GM19455 (cell line): Measurements from ENCODE around the gene ANKRD34A.

Experiments
- ATAC-seq: cut with Tn5 transposase; IDR thresholded peaks from one replicate; pipeline ENCODE4 v1.9.1; 2021; ENCODE audit not compliant: unreplicated experiment

The ANKRD34A gene

DNA sequence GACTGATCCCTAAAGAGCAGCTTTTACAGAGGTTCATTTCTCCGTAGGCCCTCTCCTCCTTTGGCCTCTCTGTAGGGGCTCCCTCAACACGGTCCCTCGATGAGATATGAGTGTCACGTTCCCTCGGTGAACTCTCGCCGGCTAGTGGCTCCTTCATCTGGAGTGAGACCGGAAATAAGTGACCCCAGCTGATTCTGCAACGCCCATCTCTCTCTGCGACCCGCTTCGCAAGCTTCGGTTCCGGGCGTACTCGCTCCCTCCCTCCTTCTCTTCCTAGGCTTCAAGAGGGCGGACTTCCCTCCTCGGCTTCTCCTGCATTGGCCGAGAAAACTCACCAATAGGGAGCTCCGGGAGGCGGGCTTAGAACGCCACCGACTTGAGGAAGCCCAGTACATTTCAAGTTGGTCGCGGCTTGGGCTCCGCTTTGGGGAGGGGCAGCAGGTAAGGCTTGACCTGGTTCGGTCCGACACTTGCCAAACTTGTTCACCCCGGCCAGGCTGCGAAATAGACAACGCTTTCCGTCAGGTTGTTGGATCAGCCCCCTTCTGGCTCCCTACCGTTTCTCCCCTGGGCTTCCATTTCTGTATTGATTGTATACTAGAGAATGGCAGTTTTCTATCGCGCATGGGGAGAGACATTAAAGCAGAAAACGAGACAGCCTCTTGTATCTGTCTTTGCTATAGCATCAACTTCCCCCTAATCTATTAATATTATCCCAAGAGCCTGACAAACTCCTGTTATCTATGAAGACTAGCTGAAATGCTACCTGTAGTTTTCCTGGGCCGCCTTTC, at the start of gene ANKRD34A, which contains the start of gene POLR3GL:
Gene ANKRD34A, minus strand, starts transcription at position 248 of the 791 bp plus-strand sequence. CDS start 2,816 bp downstream, outside the sequence.
Gene POLR3GL, plus strand, starts transcription at position 363 of the 791 bp plus-strand sequence. CDS start 10,176 bp downstream, outside the sequence.
- ATAC-seq, result peak; percentile 92

DNA sequence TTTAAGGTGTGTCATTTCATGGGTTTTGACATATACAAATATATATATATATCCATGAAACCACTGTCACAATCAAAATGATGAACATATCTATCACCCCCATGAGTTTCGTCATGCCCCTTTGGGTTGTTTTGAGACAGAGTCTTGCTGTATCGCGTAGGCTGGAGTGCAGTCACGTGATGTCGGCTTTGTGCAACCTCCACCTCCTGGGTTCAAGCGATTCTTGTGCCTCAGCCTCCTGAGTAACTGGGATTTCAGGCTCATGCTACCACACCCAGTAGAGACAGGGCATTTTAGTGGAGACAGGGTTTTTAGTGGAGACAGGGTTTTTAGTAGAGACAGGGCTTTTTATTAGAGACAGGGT, 49.2 kb upstream of the ANKRD34A start:
- no peak for ATAC-seq

DNA sequence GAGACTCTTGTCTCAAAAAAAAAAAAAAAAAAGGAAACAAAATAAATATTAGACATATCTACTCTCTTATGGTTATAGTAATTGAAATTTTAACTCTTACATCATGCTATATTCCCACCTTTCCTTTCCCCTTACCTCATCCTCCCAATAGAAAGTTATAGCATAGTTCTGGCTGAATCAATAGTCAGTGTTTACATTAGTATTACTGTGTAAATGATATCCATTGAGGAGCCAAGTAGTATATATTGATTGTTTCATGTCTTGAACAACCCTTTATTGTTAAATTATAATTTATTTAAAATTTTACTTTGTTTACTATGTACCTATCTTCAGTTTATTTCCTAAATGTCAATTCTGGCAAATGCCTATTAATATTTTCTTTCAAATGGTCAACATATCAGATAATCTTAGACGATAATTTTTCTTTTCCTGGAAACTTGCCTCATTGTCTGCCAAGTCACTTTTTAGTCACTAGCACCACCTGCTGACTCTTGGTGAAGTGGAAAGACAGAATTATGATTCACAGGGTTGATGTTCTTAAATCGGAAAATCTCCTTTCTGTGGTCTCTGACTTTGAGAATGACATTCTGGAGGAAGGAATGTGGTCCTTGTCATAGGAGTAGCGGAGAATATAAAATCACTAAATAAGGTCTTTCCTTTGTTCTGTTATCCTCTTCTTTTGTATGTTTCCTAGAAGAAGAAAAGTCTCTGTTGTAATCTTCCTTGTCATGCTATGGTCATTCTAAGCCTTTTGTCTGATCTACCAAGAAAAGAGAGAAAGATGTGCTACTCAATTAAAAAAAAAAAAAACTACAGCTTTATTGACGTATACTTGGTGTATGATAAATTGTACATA, 48.6 kb upstream of the ANKRD34A start:
- ATAC-seq, result no peak

DNA sequence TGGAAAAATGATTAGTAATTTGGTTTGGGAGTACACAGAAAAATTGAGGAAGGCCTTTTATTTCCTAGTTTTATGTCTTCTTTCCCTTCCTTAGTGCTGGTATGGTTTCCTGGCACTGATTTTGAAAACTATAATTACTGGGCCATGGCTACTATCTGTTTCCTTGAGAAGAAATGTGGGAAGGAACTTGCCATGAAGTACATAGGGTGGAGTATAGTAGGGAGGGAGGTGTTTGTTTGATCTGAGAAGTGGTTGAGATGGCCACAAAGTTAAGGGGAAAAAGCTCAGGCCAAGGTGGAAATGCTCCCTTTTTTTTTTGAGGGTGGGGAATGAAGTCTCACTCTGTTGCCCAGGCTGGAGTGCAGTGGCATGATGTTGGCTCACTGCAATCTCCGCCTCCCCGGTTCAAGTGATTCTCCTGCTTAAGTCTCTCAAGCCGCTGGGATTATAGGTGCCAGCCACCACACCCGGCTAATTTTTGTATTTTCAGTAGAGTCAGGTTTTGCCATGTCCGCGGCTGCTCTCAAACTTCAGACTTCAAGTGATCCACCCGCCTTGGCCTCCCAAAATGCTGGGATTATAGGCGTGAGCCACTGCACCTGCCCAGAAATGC, 45.9 kb upstream of the ANKRD34A start:
- no peak for ATAC-seq

DNA sequence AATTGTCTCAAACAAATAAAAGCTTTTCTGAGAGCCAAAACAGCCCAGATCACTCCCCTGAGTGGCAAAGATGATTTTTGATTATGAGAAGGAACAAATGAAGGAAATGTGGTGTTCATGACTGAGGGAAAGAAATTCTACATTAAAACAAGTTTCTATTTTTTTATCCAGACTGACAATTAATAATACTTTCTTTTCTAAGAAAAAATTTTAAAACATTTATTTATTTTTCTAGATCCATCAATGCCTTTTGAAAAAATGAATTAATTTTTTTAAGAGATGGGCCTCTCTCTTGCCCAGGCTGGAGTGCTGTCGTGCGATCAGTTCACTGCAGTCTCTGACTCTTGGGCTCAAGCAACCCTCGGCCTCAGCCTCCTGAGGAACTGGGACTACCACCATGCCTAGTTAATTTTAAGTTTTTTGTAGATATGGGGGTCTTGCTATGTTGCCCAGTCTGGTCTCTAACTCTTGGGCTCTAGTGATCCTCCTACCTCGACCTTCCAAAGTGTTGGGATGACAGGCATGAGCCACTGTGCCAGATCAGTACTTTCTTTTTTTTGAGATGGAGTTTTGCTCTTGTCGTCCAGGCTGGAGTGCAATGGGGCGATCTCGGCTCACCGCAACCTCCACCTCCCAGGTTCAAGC, 43.2 kb upstream of the ANKRD34A start:
- no peak for ATAC-seq

DNA sequence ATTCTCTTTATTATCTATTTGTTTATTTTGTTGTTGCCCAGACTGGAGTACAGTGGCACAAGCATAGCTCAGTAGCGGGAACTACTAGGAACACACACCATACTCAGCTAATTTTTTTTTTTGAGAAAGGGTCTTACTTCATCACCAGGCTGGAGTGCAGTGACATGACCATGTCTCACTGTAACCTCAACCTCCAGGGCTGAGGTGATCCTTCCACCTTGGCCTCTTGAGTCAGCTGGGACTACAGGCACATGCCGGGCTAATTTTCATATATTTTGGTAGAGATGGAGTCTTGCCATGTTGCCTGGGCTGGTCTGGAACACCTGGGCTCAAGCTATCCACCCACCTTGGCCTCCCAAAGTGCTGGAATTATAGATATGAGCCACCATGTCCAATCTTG, 37.3 kb upstream of the ANKRD34A start:
- no peak for ATAC-seq

DNA sequence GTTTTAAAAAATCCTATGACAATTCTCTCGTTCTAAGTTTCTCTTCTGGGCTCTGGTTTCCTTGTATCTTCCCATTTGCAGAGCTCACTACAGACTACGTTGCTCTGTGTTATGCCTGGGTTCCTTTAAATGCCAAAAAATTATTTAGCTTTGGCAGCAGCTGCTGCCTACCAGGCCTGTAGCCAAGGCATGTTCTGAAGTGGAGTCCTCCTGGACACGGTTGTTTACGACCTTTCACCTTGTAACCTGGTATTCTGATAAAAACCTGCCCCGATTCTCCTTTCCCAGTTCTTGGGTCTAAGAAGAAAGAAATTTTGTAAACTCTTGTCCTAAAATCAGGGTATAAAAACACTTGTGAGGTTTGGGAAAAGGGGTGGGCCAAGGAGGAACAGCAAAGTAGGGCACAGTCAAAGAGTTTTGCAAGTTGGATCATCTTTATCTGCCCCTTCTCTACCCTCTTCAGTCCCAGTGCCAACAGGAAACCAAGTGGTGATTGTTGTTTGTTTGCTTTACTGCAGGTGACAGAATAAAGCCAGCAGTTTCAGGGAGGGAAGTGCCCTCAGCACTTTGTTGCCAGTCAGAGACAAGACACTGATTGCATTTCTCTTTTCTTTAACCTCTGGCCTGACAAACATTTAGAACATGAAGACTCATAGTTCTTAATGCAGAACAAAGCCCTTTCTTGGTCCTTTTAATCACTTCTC, 35.1 kb upstream of the ANKRD34A start:
- ATAC-seq, result no peak

DNA sequence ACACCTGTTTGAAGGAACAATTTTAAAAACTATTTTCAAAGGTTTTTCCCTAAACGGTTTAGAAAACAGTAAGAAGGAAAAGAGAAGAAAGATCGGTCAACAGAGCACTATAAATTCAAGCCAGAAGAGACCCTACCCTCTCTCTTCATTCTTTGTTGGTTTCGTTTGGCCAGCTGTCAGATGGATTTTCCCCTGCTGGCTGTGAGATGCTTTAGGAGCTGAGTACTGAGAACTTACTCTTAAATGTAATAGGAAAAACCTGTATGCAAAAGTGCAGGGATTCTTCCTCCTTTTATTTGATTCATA, 33.3 kb upstream of the ANKRD34A start:
- ATAC-seq, result no peak

DNA sequence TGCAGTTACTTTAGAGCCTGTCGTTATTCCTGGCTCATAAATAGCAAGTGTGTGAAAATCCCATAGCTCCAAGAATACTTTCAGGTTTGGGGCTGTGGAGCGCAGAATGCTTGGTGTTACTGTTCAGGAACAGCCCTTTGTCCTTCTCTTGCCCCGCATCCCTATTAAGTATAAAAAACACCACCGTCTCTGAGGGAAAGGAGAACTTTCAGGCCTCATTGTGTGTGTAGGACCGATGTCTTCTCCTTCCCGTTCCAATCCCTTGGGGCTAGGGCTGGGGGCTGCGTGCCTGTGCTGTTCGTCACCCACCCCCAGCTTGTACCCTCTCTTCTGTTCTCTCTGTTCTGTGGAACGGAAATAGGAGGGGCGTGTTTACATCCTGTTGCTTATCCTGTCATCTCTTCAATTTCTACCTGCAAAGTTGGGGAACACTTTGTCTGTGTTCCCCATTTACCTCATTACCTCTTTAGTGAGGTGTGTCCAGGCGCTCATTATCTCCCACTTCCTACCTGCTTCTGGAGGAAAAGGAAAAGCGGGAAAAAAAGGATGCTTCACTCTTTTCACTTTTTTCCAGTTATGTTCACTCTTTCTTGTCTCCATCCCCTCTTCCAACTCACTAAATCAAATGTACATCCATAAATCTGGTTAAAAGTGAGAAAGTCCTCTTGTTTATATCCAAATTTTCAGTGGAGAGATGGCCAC, 32.8 kb upstream of the ANKRD34A start:
- peak; percentile 19 for ATAC-seq

DNA sequence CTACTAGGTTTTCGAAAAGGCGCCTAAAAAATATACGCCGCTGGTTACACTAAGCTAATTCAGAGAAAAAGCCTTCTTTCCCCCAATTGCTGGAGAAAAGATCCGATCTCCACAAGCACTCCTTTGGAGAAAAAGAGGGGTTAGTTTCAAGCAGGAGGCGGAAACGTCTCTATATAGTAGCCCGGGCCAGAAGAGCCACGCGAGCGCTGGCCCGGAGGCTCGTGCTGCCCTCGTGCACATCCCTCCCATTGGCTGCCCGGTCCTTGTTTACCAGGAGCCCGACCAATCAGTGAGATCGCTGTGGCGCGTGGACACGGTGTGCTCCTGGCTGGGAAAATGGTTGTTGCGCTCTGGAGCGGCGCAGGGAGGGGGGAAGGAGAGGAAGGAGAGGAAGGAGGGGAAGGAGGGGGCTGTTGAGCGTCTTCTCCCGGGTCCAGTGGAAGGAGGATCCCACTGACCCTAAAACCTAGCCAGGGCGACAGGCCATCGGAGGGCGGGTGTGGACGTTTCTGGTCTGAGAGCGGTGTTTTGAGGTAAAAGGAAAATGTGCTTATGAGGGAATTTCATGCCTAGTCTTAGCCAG, 32.1 kb upstream of the ANKRD34A start, which contains the start of gene TXNIP:
Gene TXNIP, minus strand, starts transcription at position 147 of the 583 bp plus-strand sequence. CDS start 313 bp downstream, outside the sequence.
- ATAC-seq, result peak; percentile 97

DNA sequence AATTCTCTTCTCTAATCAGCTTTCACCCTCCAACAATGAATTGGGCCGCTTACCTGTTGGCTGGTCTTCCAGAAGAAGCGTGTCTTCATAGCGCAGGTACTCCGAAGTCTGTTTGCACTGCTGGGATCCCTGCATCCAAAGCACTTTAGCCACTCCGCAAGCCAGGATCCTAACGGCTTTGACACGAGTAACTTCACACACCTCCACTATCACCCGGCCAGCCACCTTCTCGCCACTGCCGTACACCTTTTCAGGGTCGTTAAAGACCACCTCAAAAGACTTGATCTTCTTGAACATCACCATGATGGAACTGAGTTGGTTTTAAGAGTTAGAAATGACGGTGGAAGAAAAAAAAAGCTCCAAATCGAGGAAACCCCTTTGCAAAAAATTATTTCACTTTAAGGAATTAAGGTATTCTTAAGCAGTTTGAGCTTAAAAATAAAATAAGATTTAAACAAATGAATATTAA, 31.6 kb upstream of the ANKRD34A start:
- no peak for ATAC-seq

DNA sequence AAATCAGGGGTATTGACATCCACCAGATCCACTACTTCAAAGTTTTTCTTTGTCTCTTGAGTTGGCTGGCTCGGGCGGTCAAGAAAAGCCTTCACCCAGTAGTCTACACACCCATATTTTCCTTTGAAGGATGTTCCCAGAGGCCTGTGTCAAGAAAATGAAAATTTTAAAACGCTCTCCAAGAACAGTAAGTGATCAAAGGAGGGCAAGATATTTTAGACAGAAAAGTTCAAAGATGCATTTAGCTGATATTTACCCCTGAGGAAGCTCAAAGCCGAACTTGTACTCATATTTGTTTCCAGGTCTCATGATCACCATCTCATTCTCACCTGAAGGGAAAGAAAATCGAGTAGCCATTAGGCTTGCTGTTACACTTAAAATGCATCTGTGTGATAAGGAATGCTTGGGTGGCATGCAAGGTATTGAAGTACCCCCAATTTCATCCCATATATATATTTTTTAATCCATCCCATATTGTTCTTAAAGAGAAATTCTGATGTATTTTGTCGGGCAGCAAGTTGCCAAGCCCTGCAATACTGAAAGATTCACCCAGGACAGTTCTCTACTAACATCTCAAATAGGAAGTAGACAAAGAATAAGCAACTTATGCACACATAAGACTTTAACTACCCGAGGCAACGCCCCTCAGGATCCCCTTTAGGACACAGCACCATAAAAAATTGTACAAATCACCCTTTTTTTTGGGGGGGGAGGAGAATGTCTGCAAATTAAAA, 30.9 kb upstream of the ANKRD34A start:
- no peak for ATAC-seq

DNA sequence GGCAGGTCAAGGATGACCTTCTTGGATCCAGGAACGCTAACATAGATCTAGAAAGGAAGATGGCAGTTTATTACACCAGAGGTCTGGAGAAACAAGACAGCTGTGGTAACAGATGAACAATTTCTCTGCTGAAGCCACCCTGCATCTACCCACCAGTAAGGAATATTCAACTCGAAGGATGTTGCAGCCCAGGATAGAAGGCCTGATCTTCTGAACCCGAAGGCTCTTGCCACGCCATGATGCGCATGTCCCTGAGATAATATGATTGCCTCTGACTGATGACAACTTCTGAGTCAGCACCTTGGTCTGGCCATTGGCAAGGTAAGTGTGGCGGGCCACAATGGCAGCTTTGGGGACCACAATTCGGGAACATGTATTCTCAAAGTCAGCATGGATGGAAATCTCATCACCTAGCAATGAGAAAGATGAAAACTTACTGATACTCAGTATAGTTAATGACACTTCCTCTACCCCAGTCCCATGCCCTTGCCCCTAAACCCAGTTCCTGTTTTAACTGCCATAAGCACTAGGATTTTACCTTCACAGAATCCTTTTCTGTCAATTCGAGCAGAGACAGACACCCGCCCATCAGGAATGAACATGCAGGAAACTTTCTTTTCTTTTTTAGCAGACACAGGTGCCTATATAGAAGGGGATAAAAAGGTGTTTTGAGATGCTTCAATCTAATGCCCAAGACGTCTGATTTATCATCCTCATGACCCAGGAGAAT, 30.2 kb upstream of the ANKRD34A start:
- no peak for ATAC-seq

DNA sequence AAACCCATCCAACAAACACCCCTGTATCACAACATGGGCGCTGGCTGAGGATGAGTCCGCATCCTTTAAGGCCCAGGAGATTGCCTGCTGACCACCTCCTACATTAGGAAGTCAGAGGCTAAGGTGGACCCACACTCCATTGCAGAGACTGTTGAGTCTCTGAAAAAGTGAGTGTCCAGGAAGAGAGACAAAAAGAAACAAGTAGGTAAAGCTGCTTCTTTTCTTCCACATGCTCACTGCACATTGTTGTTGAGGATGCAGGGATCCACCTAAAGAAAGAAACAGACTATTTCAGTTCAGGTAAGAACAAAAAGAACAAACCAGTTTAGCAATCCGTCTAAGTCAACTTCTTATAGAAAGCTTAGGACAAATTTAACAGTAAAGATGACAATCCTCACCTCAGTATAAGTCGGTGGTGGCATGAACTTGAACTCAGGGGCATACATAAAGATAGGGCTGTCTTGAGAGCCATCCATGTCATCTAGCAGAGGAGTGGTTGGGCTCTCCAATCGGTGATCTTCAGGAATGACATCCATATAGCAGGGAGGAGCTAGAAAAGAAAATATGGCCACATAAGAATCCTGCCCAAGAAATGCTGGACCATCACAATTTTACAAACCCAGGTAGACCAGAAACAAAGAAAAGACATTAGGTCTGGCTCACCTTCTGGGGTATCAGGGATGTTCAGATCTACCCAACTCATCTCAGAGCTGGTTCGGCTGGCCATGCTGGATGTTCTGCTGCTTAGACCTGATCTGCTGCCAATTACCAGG, 29.4 kb upstream of the ANKRD34A start:
- no peak for ATAC-seq

DNA sequence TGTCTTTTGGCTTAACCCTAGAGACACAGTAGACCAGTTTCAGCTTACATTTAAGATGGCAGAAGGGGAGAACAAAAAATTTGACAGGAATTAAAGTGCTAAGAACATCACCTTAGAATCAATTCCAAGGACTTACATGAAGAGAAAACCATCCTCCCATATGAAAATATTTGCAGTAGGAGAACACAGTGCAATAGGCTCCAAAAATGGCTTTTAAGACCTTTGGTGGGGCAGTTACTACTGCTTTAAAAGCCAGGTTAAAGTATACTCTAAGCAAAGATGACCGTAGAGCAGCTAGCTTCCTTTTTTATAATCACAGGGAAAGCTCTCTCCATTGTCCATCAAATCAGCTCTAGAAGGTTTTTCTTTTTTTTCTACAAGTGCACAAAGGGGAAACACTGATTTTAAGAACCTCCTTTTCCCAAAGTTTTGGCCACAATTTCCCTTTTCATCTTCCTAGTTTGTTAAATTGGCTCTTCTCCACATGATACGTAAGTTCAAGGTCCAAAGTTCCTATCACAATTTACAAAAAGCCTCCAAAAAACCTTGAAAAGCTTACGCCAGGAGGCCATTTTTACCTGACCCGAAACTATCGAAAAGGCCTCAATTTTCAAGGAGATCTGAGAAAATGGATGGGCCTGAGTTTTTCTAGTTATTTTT, 28.7 kb upstream of the ANKRD34A start:
- ATAC-seq, result no peak

DNA sequence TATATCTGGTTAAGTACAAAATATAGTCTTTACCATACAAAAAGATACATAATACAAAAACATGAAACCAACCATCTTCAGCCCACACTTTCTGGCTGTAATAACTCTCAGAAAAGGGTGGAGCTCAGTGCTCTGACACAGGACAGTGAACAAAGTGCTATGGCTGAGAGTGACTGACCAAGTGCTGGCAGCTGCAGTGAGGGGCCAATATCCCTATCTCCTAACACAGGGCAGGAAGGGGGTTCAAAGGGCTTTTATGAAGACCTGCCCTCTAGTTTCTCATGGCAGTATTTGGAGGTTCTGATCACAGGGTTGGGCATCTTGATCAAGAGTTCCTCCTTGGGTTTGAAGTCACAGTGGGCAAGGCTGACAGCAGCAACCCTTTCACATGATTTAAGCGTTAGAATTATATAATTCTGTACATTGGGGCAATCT, 28.1 kb upstream of the ANKRD34A start:
- no peak for ATAC-seq
